Kidney tubule cell (primary cell): ENCODE results near the gene GAS2L2.
"Not testable (repeated sequence)": the region's sequence is repeated elsewhere in the genome, so short reads cannot be mapped to it uniquely, and the experiment has no call there.

ENCODE experiments used
- DNase-seq: peaks from one replicate; pipeline ENCODE4 v3.0.0-alpha.2; 2018; ENCODE audit warnings: low spot score

The GAS2L2 gene

GRCh38 chr17:35773129-35773528, 20.1 kb upstream of the GAS2L2 start:
- DNase-seq, result no peak

GRCh38 chr17:35769895-35770486, 17.0 kb upstream of the GAS2L2 start:
- DNase-seq, result no peak

- no peak for DNase-seq
These were observed 15.8 kb upstream of the GAS2L2 start for GRCh38 chr17:35768797-35769196.

- peak; percentile 45 for DNase-seq
These were observed 14.0 kb upstream of the GAS2L2 start for GRCh38 chr17:35766903-35767510.

- DNase-seq, result no peak
These were observed 13.4 kb upstream of the GAS2L2 start for GRCh38 chr17:35766489-35766877.

- no peak for DNase-seq
These were observed 12.9 kb upstream of the GAS2L2 start for GRCh38 chr17:35765756-35766488.

GRCh38 chr17:35765086-35765710, 12.2 kb upstream of the GAS2L2 start:
- DNase-seq, result no peak

GRCh38 chr17:35764123-35764991, 11.3 kb upstream of the GAS2L2 start:
- peak; percentile 93 for DNase-seq

- no peak for DNase-seq
These were observed 10.7 kb upstream of the GAS2L2 start for GRCh38 chr17:35763767-35764122.

GRCh38 chr17:35761601-35762000, 8.6 kb upstream of the GAS2L2 start:
- no peak for DNase-seq

- no peak for DNase-seq
These were observed 7.5 kb upstream of the GAS2L2 start, which contains the start of gene C17orf50 for GRCh38 chr17:35760587-35760986. Gene C17orf50 (plus strand): TSS chr17:35760887. CDS start chr17:35760942, 55 bp downstream.

GRCh38 chr17:35757243-35757642, 4.2 kb upstream of the GAS2L2 start:
- DNase-seq, result no peak

GRCh38 chr17:35752471-35752870, 568 bp downstream of the GAS2L2 start:
- DNase-seq, result peak; percentile 24

- DNase-seq, result not testable (repeated sequence)
These were observed 1.5 kb downstream of the GAS2L2 start for GRCh38 chr17:35751541-35751940.

GRCh38 chr17:35750526-35751395, 2.3 kb downstream of the GAS2L2 start:
- DNase-seq, result no peak

GRCh38 chr17:35749560-35750412, 3.3 kb downstream of the GAS2L2 start:
- no peak for DNase-seq

GRCh38 chr17:35748979-35749378, 4.1 kb downstream of the GAS2L2 start:
- DNase-seq, result no peak

- DNase-seq, result peak; percentile 53
These were observed 4.6 kb downstream of the GAS2L2 start for GRCh38 chr17:35748341-35748841.

- peak; percentile 73 for DNase-seq
These were observed 5.5 kb downstream of the GAS2L2 start for GRCh38 chr17:35747540-35748017.
